MCF 10A (cell line): ENCODE measurements around the gene UCHL3. TPM values are rescaled to one million over a fixed set of nuclear protein-coding genes. Genes with fewer than 3 reads are reported as not detected.
A peak's percentile ranks its signal among the peaks of the same experiment; 100 is the strongest.

ENCODE experiments used
- BruUV-seq: library from RNA; stranded (reverse); fragments of 400-500 nt; replicated peaks from 2 replicates; lab custom pipeline; 2021; lab: Mats Ljungman, UMichigan
- CTCF ChIA-PET: fragments of 300-600 bp; sonication (Branson Sonifier 250); formaldehyde crosslinking; extraction: SDS; loops from one replicate; lab custom pipeline; 2021; ENCODE audit warnings: antibody characterized with exemption, inconsistent platforms; lab: Yijun Ruan, JAX
- POLR2A ChIA-PET: fragments of 300-600, 350-650 bp; sonication (Branson Sonifier 250); formaldehyde crosslinking; extraction: SDS; loops from one replicate; lab custom pipeline; 2020; ENCODE audit warnings: antibody characterized with exemption, inconsistent platforms; lab: Yijun Ruan, JAX
- DNase-seq: peaks from one replicate; pipeline ENCODE4 v3.0.0-alpha.2; 2018; ENCODE audit not compliant: unreplicated experiment
- H3K27ac Mint-ChIP-seq: one replicate; pipeline ENCODE4 v1.8.0; 2022; ENCODE audit warnings: mild to moderate bottlenecking, low read depth, mixed read lengths; ENCODE audit not compliant: unreplicated experiment
- H3K27me3 Mint-ChIP-seq: one replicate; pipeline ENCODE4 v1.8.0; 2022; ENCODE audit warnings: mixed read lengths; ENCODE audit not compliant: insufficient read depth, unreplicated experiment
- H3K36me3 Mint-ChIP-seq: one replicate; pipeline ENCODE4 v1.8.0; 2022; ENCODE audit warnings: mild to moderate bottlenecking, moderate library complexity, mixed read lengths; ENCODE audit not compliant: insufficient read depth, unreplicated experiment
- H3K4me1 Mint-ChIP-seq: one replicate; pipeline ENCODE4 v1.8.0; 2022; ENCODE audit warnings: mixed read lengths; ENCODE audit not compliant: insufficient read depth, unreplicated experiment
- H3K4me3 Mint-ChIP-seq: one replicate; pipeline ENCODE4 v1.8.0; 2022; ENCODE audit warnings: mild to moderate bottlenecking, moderate library complexity, mixed read lengths; ENCODE audit not compliant: unreplicated experiment
- H3K9me3 Mint-ChIP-seq: one replicate; pipeline ENCODE4 v1.8.0; 2022; ENCODE audit warnings: mixed read lengths; ENCODE audit not compliant: unreplicated experiment
- intact Hi-C: fragments of 100-400 bp; cut with micrococcal nuclease; formaldehyde crosslinking; loops from 2 replicates; pipeline ENCODE4 v1.14.1; 2022
- total RNA-seq: library from RNA; stranded (reverse); gene quantifications from 2 replicates; pipeline ENCODE4 v1.2.3, GENCODE V29; 2022
- TF ChIP-seq, protein P1 (sequence below): fragments of 200-600 bp; IDR thresholded peaks from one replicate; pipeline ENCODE4 v1.8.0; 2022; ENCODE audit warnings: antibody characterized with exemption, mild to moderate bottlenecking; ENCODE audit not compliant: unreplicated experiment

UCHL3 gene
- total RNA-seq, 1 experiment from 2014 or later, result 79.3 TPM

DNA sequence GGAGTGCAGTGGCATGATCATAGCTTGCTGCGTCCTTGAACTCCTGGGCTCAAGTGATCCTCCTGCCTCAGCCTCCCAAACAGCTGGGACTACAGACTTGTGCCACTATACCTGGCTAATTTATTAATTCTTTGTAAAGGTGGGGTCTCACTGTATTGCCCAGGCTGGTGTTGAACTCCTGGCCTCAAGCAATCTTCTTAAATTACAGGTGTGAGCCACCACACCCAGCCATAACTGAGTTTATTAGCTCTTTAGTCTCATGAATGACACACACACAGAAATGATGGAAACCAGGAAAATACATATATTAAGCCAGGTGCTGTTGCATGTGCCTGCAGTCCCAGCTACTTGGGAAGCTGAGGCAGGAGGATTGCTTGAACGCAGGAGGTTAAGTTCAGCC lies 53.4 kb downstream of the UCHL3 start:
- no TSS peak for BruUV-seq
- CTCF ChIA-PET, result no interaction called here
- intact Hi-C loops, result no loop called here

DNA sequence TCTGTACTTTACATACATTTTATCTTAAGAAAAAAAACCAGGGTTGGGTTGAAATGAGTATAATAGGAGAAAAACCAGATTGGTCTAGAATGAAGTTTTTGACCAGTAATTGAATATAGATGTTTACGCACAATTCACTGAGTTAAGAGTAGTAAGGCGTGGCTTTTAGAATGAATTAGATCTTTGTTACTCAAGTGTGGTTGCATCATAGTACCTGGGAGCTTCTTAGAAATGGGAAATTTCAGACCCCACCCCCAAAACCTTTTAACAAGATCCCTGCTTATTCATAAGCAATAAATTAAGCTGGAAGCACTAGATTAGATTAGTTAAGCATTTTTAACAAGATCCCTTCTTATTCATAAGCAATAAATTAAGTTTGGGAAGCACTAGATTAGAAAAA lies 57.9 kb downstream of the UCHL3 start:
- Mint-ChIP-seq H3K4me1 (peaks cover 15% of the 10 kb centered on the region), H3K36me3 (peaks cover 26% of the 10 kb centered on the region), H3K9me3 (no peaks in the 10 kb centered on the region), H3K4me3 (no peak overlapping the region), H3K27ac (no peak overlapping the region), H3K27me3 (no peaks in the 10 kb centered on the region)
- CTCF ChIA-PET, result no interaction called here
- intact Hi-C loops, result no loop called here
- TF ChIP-seq, protein P1, sequence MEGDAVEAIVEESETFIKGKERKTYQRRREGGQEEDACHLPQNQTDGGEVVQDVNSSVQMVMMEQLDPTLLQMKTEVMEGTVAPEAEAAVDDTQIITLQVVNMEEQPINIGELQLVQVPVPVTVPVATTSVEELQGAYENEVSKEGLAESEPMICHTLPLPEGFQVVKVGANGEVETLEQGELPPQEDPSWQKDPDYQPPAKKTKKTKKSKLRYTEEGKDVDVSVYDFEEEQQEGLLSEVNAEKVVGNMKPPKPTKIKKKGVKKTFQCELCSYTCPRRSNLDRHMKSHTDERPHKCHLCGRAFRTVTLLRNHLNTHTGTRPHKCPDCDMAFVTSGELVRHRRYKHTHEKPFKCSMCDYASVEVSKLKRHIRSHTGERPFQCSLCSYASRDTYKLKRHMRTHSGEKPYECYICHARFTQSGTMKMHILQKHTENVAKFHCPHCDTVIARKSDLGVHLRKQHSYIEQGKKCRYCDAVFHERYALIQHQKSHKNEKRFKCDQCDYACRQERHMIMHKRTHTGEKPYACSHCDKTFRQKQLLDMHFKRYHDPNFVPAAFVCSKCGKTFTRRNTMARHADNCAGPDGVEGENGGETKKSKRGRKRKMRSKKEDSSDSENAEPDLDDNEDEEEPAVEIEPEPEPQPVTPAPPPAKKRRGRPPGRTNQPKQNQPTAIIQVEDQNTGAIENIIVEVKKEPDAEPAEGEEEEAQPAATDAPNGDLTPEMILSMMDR, result no peak
- peak; percentile 14 for DNase-seq
- no TSS peak for BruUV-seq
- POLR2A ChIA-PET, result interaction anchor here (0.6 kb wide), 1 partner anchor 19 kb away, joined by 3 read pairs; no protein-coding TSS in a partner anchor

More for the DNA sequence above, 53.4 kb downstream of the UCHL3 start:
- Mint-ChIP-seq H3K9me3 (no peaks in the 10 kb centered on the region), H3K27me3 (no peaks in the 10 kb centered on the region), H3K4me1 (peaks cover 19% of the 10 kb centered on the region), H3K36me3 (peaks cover 37% of the 10 kb centered on the region), H3K27ac (no peak overlapping the region), H3K4me3 (no peak overlapping the region)
- DNase-seq, result no peak
- POLR2A ChIA-PET, result interaction anchor here (1.0 to 1.2 kb wide), 2 partner anchors 15 to 36 kb away, joined by 3 read pairs; no protein-coding TSS in a partner anchor
- TF ChIP-seq, protein P1, result no peak

DNA sequence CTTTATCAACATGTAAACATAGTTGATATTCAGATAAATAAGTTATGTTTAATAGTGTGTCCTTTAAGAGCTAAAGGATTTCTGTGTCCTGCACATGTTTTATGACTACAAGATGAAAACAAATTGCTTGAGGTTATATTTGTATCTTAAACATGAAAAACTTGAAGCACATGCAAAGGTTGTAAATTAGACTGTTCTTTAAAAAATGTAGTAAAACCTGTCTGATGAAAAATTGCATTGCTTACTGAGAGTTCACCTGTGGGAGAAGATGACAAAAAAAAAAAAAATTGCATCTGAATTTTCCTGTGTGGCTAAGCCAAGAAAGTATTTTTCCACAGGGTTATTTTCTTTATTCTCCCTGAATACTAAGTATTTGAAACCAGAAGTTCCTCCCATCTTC lies 60.9 kb downstream of the UCHL3 start:
- BruUV-seq, result no TSS peak
- peaks cover 23% of the 10 kb centered on the region for H3K36me3 Mint-ChIP-seq
- H3K27ac Mint-ChIP-seq, result no peak overlapping the region
- peaks cover 15% of the 10 kb centered on the region for H3K4me1 Mint-ChIP-seq
- intact Hi-C loops, result no loop called here
- no peak overlapping the region for H3K4me3 Mint-ChIP-seq
- POLR2A ChIA-PET, result interaction anchor here (0.8 kb wide), 1 partner anchor 8 kb away, joined by 3 read pairs; no protein-coding TSS in a partner anchor
- no peaks in the 10 kb centered on the region for H3K27me3 Mint-ChIP-seq
- CTCF ChIA-PET, result interaction anchor here (1.4 kb wide), 1 partner anchor 239 kb away, joined by 3 read pairs; no protein-coding TSS in a partner anchor
- TF ChIP-seq, protein P1, result no peak
- H3K9me3 Mint-ChIP-seq, result no peaks in the 10 kb centered on the region
- DNase-seq, result no peak

DNA sequence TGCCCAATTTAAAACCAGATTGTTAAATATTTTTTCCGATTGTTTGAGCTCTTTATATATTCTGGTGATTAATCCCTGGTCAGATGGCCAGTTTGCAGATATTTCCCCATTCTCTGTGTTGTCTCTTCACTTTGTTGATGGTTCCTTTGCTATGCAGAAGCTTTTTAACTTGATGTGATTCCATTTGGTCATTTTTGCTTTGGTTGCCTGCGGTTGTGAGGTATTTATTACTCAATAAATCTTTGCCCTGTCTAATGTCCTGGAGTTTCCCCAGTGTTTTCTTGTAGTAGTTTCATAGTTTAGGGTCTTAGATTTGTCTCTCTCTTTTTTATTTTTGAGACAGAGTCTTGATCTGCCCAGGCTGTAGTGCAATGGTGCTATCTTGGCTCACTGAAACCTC lies 62.8 kb downstream of the UCHL3 start:
- H3K9me3 Mint-ChIP-seq, result no peaks in the 10 kb centered on the region
- no peak for DNase-seq
- no peaks in the 10 kb centered on the region for H3K27me3 Mint-ChIP-seq
- H3K4me3 Mint-ChIP-seq, result no peak overlapping the region
- TF ChIP-seq, protein P1, result no peak
- H3K36me3 Mint-ChIP-seq, result peaks cover 23% of the 10 kb centered on the region
- no TSS peak for BruUV-seq
- ChIA-PET POLR2A (no interaction called here), CTCF (no interaction called here)
- H3K4me1 Mint-ChIP-seq, result peaks cover 1% of the 10 kb centered on the region
- no peak overlapping the region for H3K27ac Mint-ChIP-seq
- intact Hi-C loops, result no loop called here
